HepG2 (cell line): ENCODE measurements around the gene TNS1. TPM values are rescaled to one million over a fixed set of nuclear protein-coding genes. Genes with fewer than 3 reads are reported as not detected.

Source experiments
- CBX1 ChIP-seq: IDR thresholded peaks from one replicate; pipeline ENCODE4 v1.6.1; 2016; ENCODE audit warnings: antibody characterized with exemption, low read depth
- HDAC2 ChIP-seq: sonication (generic); formaldehyde crosslinking; IDR thresholded peaks from 2 replicates; pipeline ENCODE4 v1.4.0; 2020; ENCODE audit warnings: missing genetic modification reagents
- KDM1A ChIP-seq: IDR thresholded peaks from 2 replicates; pipeline ENCODE4 v1.6.1; 2016; ENCODE audit warnings: missing compliant biosample characterization
- MNT ChIP-seq: fragments of 450-650 bp; IDR thresholded peaks from 2 replicates; pipeline ENCODE4 v1.6.1; 2016
- NCOA2 ChIP-seq: sonication (generic); formaldehyde crosslinking; IDR thresholded peaks from 2 replicates; pipeline ENCODE4 v1.8.0; 2022; ENCODE audit warnings: inconsistent platforms
- PAWR ChIP-seq: sonication (generic); formaldehyde crosslinking; IDR thresholded peaks from 2 replicates; pipeline ENCODE4 v1.4.0; 2020; ENCODE audit warnings: missing genetic modification reagents, mild to moderate bottlenecking, borderline replicate concordance
- XRCC5 ChIP-seq: fragments of 200-400 bp; formaldehyde crosslinking; optimal IDR thresholded peaks from 2 replicates; pipeline ENCODE3; 2017; ENCODE audit warnings: mild to moderate bottlenecking, low read length
- YY1 ChIP-seq: IDR thresholded peaks from 2 replicates; pipeline ENCODE4 v1.6.1; 2011; ENCODE audit warnings: low read length, low read depth, moderate library complexity, mild to moderate bottlenecking; ENCODE audit not compliant: insufficient read depth, insufficient replicate concordance
- ZBTB25 ChIP-seq: IDR thresholded peaks from 2 replicates; pipeline ENCODE4 v1.6.1; 2018; ENCODE audit warnings: missing genetic modification reagents
- ZBTB7A ChIP-seq: sonication (generic); formaldehyde crosslinking; IDR thresholded peaks from 2 replicates; pipeline ENCODE4 v1.8.0; 2022; ENCODE audit warnings: mild to moderate bottlenecking, missing genetic modification reagents
- ZFX ChIP-seq: sonication (generic); formaldehyde crosslinking; IDR thresholded peaks from 2 replicates; pipeline ENCODE4 v1.4.0; 2020; ENCODE audit warnings: mild to moderate bottlenecking, low read depth, missing genetic modification reagents, moderate library complexity
- ZNF33B ChIP-seq: sonication (generic); formaldehyde crosslinking; IDR thresholded peaks from 2 replicates; pipeline ENCODE4 v1.5.1; 2020; ENCODE audit warnings: mild to moderate bottlenecking, missing genetic modification reagents
- ZNF34 ChIP-seq: sonication (generic); formaldehyde crosslinking; IDR thresholded peaks from 2 replicates; pipeline ENCODE4 v1.4.0; 2020; ENCODE audit warnings: mild to moderate bottlenecking, missing genetic modification reagents, borderline replicate concordance
- ZNF530 ChIP-seq: sonication (generic); formaldehyde crosslinking; IDR thresholded peaks from 2 replicates; pipeline ENCODE4 v1.5.0; 2020; ENCODE audit warnings: low read depth, mild to moderate bottlenecking, missing genetic modification reagents
- ZNF577 ChIP-seq: sonication (generic); formaldehyde crosslinking; IDR thresholded peaks from 2 replicates; pipeline ENCODE4 v1.4.0; 2020; ENCODE audit warnings: mild to moderate bottlenecking, low read depth, missing genetic modification reagents, borderline replicate concordance
- ZNF724P ChIP-seq: sonication (generic); formaldehyde crosslinking; IDR thresholded peaks from 2 replicates; pipeline ENCODE4 v1.8.0; 2022; ENCODE audit warnings: missing genetic modification reagents, borderline replicate concordance
- ZNF746 ChIP-seq: sonication (generic); formaldehyde crosslinking; IDR thresholded peaks from 2 replicates; pipeline ENCODE4 v1.8.0; 2022; ENCODE audit warnings: mild to moderate bottlenecking, missing genetic modification reagents
- ZNF770 ChIP-seq: sonication (generic); formaldehyde crosslinking; IDR thresholded peaks from 2 replicates; pipeline ENCODE4 v1.5.0; 2020; ENCODE audit warnings: mild to moderate bottlenecking, missing genetic modification reagents
- ZNF773 ChIP-seq: sonication (generic); formaldehyde crosslinking; IDR thresholded peaks from 2 replicates; pipeline ENCODE4 v1.4.0; 2020; ENCODE audit warnings: missing genetic modification reagents, borderline replicate concordance
- ZNF792 ChIP-seq: IDR thresholded peaks from 2 replicates; pipeline ENCODE4 v1.6.1; 2016
- ZNF850 ChIP-seq: sonication (generic); formaldehyde crosslinking; conservative IDR thresholded peaks from 2 replicates; pipeline ENCODE4 v1.9.0; 2021; ENCODE audit warnings: mild to moderate bottlenecking, missing genetic modification reagents
- polyA plus RNA-seq, 8 experiments: library from polyadenylated mRNA; depleted of rRNA in 3 of 8; stranded (reverse) in 7 of 8; unstranded in 1 of 8; fragments of >200 nt; fragmentation: Illumina TruSeq in 4 of 8; extraction: Trizol in 4 of 8; gene quantifications; 2 replicates each; pipeline versions ENCODE4 v1.2.1 to v1.2.3, GENCODE V29; 2011 to 2016; ENCODE audit warnings: low read depth in 4 of 8, missing spikeins in 1 of 8, mixed read lengths in 1 of 8; ENCODE audit not compliant: insufficient read depth in 1 of 8
- total RNA-seq, 5 experiments: library from RNA; depleted of rRNA; stranded (reverse); fragments of >200 nt; fragmentation: Illumina TruSeq; extraction: Trizol; gene quantifications; 2 replicates each; pipeline ENCODE4 v1.2.3, GENCODE V29; 2016; ENCODE audit warnings: low read depth in 1 of 5
- TF ChIP-seq, protein P1 (sequence below): IDR thresholded peaks from 2 replicates; pipeline ENCODE4 v1.6.1; 2012; ENCODE audit warnings: low read depth, low read length, improper control_type of control experiment
- TF ChIP-seq, protein P2 (sequence below): sonication (generic); formaldehyde crosslinking; IDR thresholded peaks from 2 replicates; pipeline ENCODE4 v1.5.0; 2020; ENCODE audit warnings: missing genetic modification reagents, mild to moderate bottlenecking, borderline replicate concordance

The TNS1 gene
- total and polyA plus RNA-seq, 2 of the 13 experiments (the other 11 are each of a cell fraction or from before 2014, with no cell fraction given), result 1.9 to 118 TPM

DNA sequence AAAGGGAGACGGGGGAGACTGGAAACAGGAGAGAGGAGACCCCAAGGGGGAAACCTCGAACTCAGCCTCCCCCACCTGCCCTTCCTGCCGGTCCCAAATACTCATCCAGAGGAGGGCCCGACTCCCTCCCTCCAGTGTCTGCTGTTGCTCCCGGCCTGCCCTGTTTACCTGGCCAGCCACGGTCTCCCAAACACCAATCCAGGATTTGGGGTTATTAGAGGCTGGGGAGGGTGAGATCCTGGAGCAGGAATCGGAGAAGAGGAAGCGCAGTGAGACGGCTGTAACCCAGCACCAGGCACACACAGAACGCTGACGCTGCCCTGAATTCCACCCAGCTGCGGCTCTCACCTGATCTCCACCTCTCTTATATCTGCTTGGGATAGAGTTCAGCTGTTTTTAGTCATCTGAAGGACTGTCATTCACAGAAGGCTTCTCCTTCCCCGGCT is 213.0 kb downstream of the TNS1 start (continued):
- TF ChIP-seq, protein P1, sequence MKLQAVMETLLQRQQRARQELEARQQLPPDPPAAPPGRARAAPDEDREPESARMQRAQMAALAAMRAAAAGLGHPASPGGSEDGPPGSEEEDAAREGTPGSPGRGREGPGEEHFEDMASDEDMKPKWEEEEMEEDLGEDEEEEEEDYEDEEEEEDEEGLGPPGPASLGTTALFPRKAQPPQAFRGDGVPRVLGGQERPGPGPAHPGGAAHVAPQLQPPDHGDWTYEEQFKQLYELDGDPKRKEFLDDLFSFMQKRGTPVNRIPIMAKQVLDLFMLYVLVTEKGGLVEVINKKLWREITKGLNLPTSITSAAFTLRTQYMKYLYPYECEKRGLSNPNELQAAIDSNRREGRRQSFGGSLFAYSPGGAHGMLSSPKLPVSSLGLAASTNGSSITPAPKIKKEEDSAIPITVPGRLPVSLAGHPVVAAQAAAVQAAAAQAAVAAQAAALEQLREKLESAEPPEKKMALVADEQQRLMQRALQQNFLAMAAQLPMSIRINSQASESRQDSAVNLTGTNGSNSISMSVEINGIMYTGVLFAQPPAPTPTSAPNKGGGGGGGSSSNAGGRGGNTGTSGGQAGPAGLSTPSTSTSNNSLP, result no peak
- TF ChIP-seq HDAC2, result no peak
- no peak for TF ChIP-seq ZFX (CRISPR knock-in tag)
- TF ChIP-seq ZNF850 (CRISPR knock-in tag), result no peak
- TF ChIP-seq XRCC5, result no peak
- no peak for TF ChIP-seq ZNF770 (CRISPR knock-in tag)
- no peak for TF ChIP-seq KDM1A
- no peak for TF ChIP-seq YY1
- TF ChIP-seq ZNF792 (CRISPR knock-in tag), result no peak
- no peak for TF ChIP-seq MNT
- TF ChIP-seq ZNF724P, result peak; percentile 63; the same call in 1 of the 2 replicates
- TF ChIP-seq ZBTB25 (CRISPR knock-in tag), result no peak
- peak; percentile 48; the same call in 1 of the 2 replicates for TF ChIP-seq ZNF746
- TF ChIP-seq ZBTB7A, result no peak
- TF ChIP-seq ZNF34, result no peak
- peak; percentile 17 for TF ChIP-seq CBX1
- no peak for TF ChIP-seq ZNF530 (CRISPR knock-in tag)
- no peak for TF ChIP-seq ZNF33B (CRISPR knock-in tag)
- TF ChIP-seq PAWR, result no peak
- TF ChIP-seq NCOA2 (CRISPR knock-in tag), result no peak
- no peak for TF ChIP-seq ZNF577 (CRISPR knock-in tag)
- TF ChIP-seq ZNF773, result no peak
- TF ChIP-seq, protein P2, sequence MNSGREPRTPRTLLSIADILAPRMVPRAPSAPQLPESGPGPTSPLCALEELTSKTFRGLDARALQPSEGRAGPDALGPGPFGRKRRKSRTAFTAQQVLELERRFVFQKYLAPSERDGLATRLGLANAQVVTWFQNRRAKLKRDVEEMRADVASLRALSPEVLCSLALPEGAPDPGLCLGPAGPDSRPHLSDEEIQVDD (CRISPR knock-in tag), result no peak
